SK-N-SH treated with all-trans-retinoic acid at 6 μM for 48 hours (cell line): ENCODE results near the gene GRK1.
A peak's percentile ranks its signal among the peaks of the same experiment; 100 is the strongest.

Experiments
- ATAC-seq: fragments of 200-7000 bp; cut with Tn5 transposase; 3 replicates; pipeline ENCODE4 v1.9.1; 2020; ENCODE audit warnings: mild to moderate bottlenecking, moderate library complexity
- ARNTL ChIP-seq: fragments of 450-650 bp; formaldehyde crosslinking; IDR thresholded peaks from 2 replicates; pipeline ENCODE4 v1.5.0; 2020; ENCODE audit warnings: low read depth, mild to moderate bottlenecking, moderate library complexity, borderline replicate concordance
- BACH2 ChIP-seq: fragments of 250-450 bp; sonication (Bioruptor Pico); IDR thresholded peaks from 2 replicates; pipeline ENCODE4 v1.9.0; 2021; ENCODE audit warnings: mild to moderate bottlenecking, borderline replicate concordance
- ESRRG ChIP-seq: fragments of 250-450 bp; sonication (Bioruptor Pico); IDR thresholded peaks from 2 replicates; pipeline ENCODE4 v1.6.1; 2021; ENCODE audit warnings: mild to moderate bottlenecking
- GLIS3 ChIP-seq: fragments of 250-450 bp; sonication (Bioruptor Pico); IDR thresholded peaks from 2 replicates; pipeline ENCODE4 v1.5.0; 2020; ENCODE audit warnings: mild to moderate bottlenecking, moderate library complexity
- ISL1 ChIP-seq: fragments of 250-450 bp; sonication (Bioruptor Pico); IDR thresholded peaks from 2 replicates; pipeline ENCODE4 v2.1.2; 2022; ENCODE audit warnings: mild to moderate bottlenecking, moderate library complexity
- PPARA ChIP-seq: fragments of 250-450 bp; sonication (Bioruptor Pico); IDR thresholded peaks from 2 replicates; pipeline ENCODE4 v1.5.0; 2020; ENCODE audit warnings: mild to moderate bottlenecking, borderline replicate concordance
- RARB ChIP-seq: fragments of 250-450 bp; sonication (Bioruptor Pico); IDR thresholded peaks from 2 replicates; pipeline ENCODE4 v1.8.0; 2021; ENCODE audit warnings: mild to moderate bottlenecking, moderate library complexity
- SNAI2 ChIP-seq: fragments of 250-450 bp; sonication (Bioruptor Pico); IDR thresholded peaks from 2 replicates; pipeline ENCODE4 v1.5.0; 2020; ENCODE audit warnings: mild to moderate bottlenecking, moderate library complexity
- TCF4 ChIP-seq: fragments of 250-450 bp; sonication (Bioruptor Pico); IDR thresholded peaks from 2 replicates; pipeline ENCODE4 v1.8.0; 2021; ENCODE audit warnings: mild to moderate bottlenecking, moderate library complexity, borderline replicate concordance
- TOX ChIP-seq: fragments of 250-450 bp; sonication (Bioruptor Pico); IDR thresholded peaks from 2 replicates; pipeline ENCODE4 v1.8.0; 2021; ENCODE audit warnings: mild to moderate bottlenecking, moderate library complexity, borderline replicate concordance
- ZC3H10 ChIP-seq: fragments of 250-450 bp; sonication (Bioruptor Pico); IDR thresholded peaks from 2 replicates; pipeline ENCODE4 v1.5.1; 2021; ENCODE audit warnings: mild to moderate bottlenecking, moderate library complexity
- ZFP3 ChIP-seq: fragments of 250-450 bp; sonication (Bioruptor Pico); IDR thresholded peaks from 2 replicates; pipeline ENCODE4 v1.5.0; 2020; ENCODE audit warnings: mild to moderate bottlenecking, moderate library complexity
- ZFP30 ChIP-seq: fragments of 450-650 bp; formaldehyde crosslinking; IDR thresholded peaks from 2 replicates; pipeline ENCODE4 v1.5.0; 2022; ENCODE audit warnings: mild to moderate bottlenecking, moderate library complexity
- ZNF70 ChIP-seq: fragments of 450-650 bp; formaldehyde crosslinking; IDR thresholded peaks from 2 replicates; pipeline ENCODE4 v1.5.0; 2020; ENCODE audit warnings: mild to moderate bottlenecking, moderate library complexity
- ZNF8 ChIP-seq: fragments of 450-650 bp; formaldehyde crosslinking; IDR thresholded peaks from 2 replicates; pipeline ENCODE4 v1.5.0; 2020; ENCODE audit warnings: mild to moderate bottlenecking, moderate library complexity
- TF ChIP-seq, protein P1 (sequence below): fragments of 250-450 bp; sonication (Bioruptor Pico); IDR thresholded peaks from 2 replicates; pipeline ENCODE4 v1.5.1; 2021; ENCODE audit warnings: mild to moderate bottlenecking, moderate library complexity
- TF ChIP-seq, protein P2 (sequence below): fragments of 250-450 bp; sonication (Bioruptor Pico); IDR thresholded peaks from 2 replicates; pipeline ENCODE4 v1.8.0; 2020; ENCODE audit warnings: mild to moderate bottlenecking, moderate library complexity, borderline replicate concordance
- TF ChIP-seq, protein P3 (sequence below): fragments of 250-450 bp; sonication (Bioruptor Pico); IDR thresholded peaks from 2 replicates; pipeline ENCODE4 v1.8.0; 2021; ENCODE audit warnings: low read depth, mild to moderate bottlenecking, moderate library complexity, borderline replicate concordance
- TF ChIP-seq, protein P4 (sequence below): fragments of 250-450 bp; sonication (Bioruptor Pico); IDR thresholded peaks from 2 replicates; pipeline ENCODE4 v1.5.0; 2020; ENCODE audit warnings: mild to moderate bottlenecking, moderate library complexity
- TF ChIP-seq, protein P5 (sequence below): fragments of 250-450 bp; sonication (Bioruptor Pico); IDR thresholded peaks from 2 replicates; pipeline ENCODE4 v1.5.1; 2020; ENCODE audit warnings: low read depth, mild to moderate bottlenecking, moderate library complexity

The GRK1 gene

DNA sequence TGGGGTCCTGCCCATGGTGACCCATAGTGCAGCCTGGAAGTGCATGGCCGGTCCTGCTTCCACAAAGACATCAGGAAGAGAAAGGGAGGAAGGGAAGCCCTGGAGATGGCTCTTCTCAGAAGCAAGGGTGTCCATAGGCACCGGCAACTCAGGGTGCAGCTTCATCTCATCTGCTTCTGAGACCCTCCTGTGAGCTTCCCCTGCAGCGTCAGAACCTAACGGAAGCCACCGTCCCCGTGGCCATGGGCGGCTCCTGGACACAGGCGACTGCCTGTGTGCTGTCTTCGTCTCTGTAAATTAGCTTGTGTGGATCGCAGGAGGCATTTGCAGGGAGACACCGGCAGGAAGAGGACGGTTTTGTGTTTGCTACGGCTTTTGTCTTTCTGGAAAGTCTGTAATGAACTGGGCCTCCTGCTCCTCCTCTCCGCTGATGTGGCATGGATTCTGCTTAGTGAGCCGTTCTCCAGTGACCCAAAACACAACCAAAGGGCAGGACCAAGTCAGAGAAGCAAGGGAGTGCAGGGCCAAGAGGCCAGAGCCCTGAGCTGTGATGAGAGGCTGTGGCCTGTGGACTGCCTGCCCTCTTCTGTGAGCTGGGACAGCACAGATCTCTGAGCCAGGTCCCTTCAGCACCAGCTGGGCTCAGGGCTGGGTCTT, 11.5 kb upstream of the GRK1 start:
- peak; percentile 21; the same call in 1 of the 3 replicates for ATAC-seq
- no peak for TF ChIP-seq ZFP30 (CRISPR knock-in tag)
- TF ChIP-seq ARNTL = no peak
- TF ChIP-seq PPARA (CRISPR knock-in tag) = no peak
- TF ChIP-seq ISL1 (CRISPR knock-in tag) = no peak
- no peak for TF ChIP-seq SNAI2
- TF ChIP-seq, protein P1, sequence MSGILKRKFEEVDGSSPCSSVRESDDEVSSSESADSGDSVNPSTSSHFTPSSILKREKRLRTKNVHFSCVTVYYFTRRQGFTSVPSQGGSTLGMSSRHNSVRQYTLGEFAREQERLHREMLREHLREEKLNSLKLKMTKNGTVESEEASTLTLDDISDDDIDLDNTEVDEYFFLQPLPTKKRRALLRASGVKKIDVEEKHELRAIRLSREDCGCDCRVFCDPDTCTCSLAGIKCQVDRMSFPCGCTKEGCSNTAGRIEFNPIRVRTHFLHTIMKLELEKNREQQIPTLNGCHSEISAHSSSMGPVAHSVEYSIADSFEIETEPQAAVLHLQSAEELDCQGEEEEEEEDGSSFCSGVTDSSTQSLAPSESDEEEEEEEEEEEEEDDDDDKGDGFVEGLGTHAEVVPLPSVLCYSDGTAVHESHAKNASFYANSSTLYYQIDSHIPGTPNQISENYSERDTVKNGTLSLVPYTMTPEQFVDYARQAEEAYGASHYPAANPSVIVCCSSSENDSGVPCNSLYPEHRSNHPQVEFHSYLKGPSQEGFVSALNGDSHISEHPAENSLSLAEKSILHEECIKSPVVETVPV = no peak
- TF ChIP-seq TOX (CRISPR knock-in tag) = no peak
- TF ChIP-seq ZFP3 (CRISPR knock-in tag) = no peak
- no peak for TF ChIP-seq RARB (CRISPR knock-in tag)
- TF ChIP-seq ZNF8 = no peak

DNA sequence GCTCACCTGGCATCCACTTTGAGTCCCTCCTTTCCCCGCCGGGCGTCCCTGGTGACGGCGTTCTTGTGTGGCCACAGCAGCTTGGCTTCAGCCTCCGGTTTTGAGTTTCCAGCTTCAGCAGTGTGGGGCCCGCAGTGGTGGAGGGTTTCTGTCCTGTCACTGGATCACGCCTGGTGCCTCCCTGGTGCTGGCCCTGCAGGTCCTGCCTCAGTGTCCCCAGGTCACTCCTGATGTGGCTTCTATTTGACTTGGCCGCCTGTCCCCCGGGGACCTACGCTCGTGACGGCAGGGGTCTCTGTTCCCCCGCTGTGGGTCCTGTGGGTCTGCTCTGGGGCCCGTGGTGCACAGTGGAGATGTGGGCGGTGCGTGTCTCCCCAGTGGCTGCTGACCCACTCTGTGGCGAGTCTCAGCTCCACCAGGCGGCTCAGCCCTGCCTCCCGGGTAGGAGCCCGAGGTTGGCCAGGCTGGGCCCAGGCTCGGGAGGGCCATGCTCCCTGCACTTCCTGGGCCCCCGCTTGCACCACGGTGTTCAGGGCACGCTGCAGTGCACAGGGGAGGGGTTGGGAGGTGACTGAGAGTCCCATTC, 10.9 kb upstream of the GRK1 start:
- TF ChIP-seq, protein P2, sequence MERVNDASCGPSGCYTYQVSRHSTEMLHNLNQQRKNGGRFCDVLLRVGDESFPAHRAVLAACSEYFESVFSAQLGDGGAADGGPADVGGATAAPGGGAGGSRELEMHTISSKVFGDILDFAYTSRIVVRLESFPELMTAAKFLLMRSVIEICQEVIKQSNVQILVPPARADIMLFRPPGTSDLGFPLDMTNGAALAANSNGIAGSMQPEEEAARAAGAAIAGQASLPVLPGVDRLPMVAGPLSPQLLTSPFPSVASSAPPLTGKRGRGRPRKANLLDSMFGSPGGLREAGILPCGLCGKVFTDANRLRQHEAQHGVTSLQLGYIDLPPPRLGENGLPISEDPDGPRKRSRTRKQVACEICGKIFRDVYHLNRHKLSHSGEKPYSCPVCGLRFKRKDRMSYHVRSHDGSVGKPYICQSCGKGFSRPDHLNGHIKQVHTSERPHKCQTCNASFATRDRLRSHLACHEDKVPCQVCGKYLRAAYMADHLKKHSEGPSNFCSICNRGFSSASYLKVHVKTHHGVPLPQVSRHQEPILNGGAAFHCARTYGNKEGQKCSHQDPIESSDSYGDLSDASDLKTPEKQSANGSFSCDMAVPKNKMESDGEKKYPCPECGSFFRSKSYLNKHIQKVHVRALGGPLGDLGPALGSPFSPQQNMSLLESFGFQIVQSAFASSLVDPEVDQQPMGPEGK (CRISPR knock-in tag) = no peak
- TF ChIP-seq, protein P1 = no peak
- TF ChIP-seq TOX (CRISPR knock-in tag) (no peak), SNAI2 (no peak)
- no peak for ATAC-seq

DNA sequence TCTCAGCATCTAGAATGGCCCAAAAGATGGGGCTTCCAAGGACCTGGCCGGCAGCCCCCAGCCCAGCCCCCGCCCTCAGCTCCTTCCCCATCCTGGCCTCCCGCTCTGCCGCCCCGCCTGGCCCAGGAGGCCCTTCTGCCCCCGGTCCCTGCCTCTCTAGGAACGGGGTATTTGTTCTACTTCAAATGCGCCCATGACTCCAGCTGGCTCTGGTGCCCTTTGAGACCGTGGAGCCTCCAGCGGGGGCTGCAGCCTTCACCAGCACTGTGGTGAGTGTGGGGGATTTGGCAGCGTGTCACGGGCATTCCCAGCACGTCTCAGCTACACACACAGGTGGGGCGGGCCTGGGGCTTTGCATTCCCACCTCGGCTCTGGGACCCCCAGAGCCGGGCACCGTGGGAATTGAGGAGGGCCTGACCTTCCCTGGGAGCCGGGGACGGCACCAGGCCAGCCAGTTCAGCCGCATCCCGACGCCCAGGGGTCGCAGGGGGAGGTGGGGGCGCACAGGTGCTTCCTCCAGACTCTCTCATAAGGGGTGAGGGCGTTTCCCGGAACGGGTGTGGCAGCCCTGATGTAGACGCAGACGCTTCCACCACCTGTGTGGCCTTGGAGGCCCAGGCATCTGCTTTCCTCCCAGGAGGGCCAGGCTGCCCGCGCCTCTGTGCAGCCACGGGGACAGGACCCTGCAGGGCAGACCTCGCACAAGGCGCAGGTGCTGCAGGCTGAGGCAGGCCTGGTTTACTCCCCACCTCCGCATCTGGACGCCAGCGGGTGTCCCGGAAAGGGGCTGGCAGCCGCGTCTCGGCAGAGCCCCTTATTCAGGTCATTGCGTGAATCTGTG, 10.0 kb upstream of the GRK1 start:
- no peak for TF ChIP-seq ZFP30 (CRISPR knock-in tag)
- TF ChIP-seq SNAI2 = no peak
- no peak for TF ChIP-seq ESRRG
- TF ChIP-seq TOX (CRISPR knock-in tag) = no peak
- TF ChIP-seq, protein P3, sequence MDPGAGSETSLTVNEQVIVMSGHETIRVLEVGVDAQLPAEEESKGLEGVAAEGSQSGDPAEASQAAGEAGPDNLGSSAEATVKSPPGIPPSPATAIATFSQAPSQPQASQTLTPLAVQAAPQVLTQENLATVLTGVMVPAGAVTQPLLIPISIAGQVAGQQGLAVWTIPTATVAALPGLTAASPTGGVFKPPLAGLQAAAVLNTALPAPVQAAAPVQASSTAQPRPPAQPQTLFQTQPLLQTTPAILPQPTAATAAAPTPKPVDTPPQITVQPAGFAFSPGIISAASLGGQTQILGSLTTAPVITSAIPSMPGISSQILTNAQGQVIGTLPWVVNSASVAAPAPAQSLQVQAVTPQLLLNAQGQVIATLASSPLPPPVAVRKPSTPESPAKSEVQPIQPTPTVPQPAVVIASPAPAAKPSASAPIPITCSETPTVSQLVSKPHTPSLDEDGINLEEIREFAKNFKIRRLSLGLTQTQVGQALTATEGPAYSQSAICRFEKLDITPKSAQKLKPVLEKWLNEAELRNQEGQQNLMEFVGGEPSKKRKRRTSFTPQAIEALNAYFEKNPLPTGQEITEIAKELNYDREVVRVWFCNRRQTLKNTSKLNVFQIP = no peak
- TF ChIP-seq PPARA (CRISPR knock-in tag) = no peak
- TF ChIP-seq TCF4 = no peak
- no peak for TF ChIP-seq BACH2 (CRISPR knock-in tag)
- TF ChIP-seq ZFP3 (CRISPR knock-in tag) = no peak
- TF ChIP-seq GLIS3 (CRISPR knock-in tag) = no peak
- no peak for TF ChIP-seq ZC3H10 (CRISPR knock-in tag)
- no peak for TF ChIP-seq ARNTL
- TF ChIP-seq, protein P4, sequence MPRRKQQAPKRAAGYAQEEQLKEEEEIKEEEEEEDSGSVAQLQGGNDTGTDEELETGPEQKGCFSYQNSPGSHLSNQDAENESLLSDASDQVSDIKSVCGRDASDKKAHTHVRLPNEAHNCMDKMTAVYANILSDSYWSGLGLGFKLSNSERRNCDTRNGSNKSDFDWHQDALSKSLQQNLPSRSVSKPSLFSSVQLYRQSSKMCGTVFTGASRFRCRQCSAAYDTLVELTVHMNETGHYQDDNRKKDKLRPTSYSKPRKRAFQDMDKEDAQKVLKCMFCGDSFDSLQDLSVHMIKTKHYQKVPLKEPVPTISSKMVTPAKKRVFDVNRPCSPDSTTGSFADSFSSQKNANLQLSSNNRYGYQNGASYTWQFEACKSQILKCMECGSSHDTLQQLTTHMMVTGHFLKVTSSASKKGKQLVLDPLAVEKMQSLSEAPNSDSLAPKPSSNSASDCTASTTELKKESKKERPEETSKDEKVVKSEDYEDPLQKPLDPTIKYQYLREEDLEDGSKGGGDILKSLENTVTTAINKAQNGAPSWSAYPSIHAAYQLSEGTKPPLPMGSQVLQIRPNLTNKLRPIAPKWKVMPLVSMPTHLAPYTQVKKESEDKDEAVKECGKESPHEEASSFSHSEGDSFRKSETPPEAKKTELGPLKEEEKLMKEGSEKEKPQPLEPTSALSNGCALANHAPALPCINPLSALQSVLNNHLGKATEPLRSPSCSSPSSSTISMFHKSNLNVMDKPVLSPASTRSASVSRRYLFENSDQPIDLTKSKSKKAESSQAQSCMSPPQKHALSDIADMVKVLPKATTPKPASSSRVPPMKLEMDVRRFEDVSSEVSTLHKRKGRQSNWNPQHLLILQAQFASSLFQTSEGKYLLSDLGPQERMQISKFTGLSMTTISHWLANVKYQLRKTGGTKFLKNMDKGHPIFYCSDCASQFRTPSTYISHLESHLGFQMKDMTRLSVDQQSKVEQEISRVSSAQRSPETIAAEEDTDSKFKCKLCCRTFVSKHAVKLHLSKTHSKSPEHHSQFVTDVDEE (CRISPR knock-in tag) = no peak
- no peak for TF ChIP-seq ZNF8
- TF ChIP-seq, protein P5, sequence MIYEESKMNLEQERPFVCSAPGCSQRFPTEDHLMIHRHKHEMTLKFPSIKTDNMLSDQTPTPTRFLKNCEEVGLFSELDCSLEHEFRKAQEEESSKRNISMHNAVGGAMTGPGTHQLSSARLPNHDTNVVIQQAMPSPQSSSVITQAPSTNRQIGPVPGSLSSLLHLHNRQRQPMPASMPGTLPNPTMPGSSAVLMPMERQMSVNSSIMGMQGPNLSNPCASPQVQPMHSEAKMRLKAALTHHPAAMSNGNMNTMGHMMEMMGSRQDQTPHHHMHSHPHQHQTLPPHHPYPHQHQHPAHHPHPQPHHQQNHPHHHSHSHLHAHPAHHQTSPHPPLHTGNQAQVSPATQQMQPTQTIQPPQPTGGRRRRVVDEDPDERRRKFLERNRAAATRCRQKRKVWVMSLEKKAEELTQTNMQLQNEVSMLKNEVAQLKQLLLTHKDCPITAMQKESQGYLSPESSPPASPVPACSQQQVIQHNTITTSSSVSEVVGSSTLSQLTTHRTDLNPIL = no peak
- no peak for TF ChIP-seq ZNF70 (CRISPR knock-in tag)
- ATAC-seq = no peak
